Measurements from ENCODE around the gene SUN1. TPM values are rescaled to one million over a fixed set of nuclear protein-coding genes. Genes with fewer than 3 reads are reported as not detected.

Gene SUN1
- polyA plus RNA-seq, 1 of the 3 experiments (the other 2 are of a cell fraction), result 369 TPM

- Histone ChIP-seq H4K20me1 (ENCODE audit: insufficient read depth) (no peaks in the 10 kb centered on the region), H3K9me2 (no peaks in the 10 kb centered on the region), H3K9me3 (no peaks in the 10 kb centered on the region), H3K4me2 (no peak overlapping the region), H3K79me2 (ENCODE audit: insufficient read depth) (0 out of 2 replicates have a peak, but pooled peaks cover 5% of the 10 kb centered on the region), H3K27ac (ENCODE audit: low read depth in 2 of 2, low read length in 1 of 2) (no peak overlapping the region), H3K4me3 (ENCODE audit: low read depth in 2 of 2, low read length in 1 of 2) (no peak overlapping the region), H3K27me3 (ENCODE audit: insufficient read depth) (no peaks in the 10 kb centered on the region), H3F3A (replicated peaks; ENCODE audit: insufficient read depth) (peaks cover 30% of the 10 kb centered on the region), H3K4me1 (ENCODE audit: control insufficient read depth in 1 of 2, insufficient read depth in 2 of 2, low read depth in 1 of 2, low read length in 1 of 2) (peaks cover 0 to 27% of the 10 kb centered on the region in 2 experiments; a peak in 2 of 4 replicates), H3K36me3 (replicated peaks in 1 of 2; ENCODE audit: control insufficient read depth in 1 of 2, insufficient read depth in 2 of 2, low read length in 1 of 2) (peaks cover 50 to 68% of the 10 kb centered on the region in 2 experiments), H3K9ac (no peak overlapping the region), H2AFZ (ENCODE audit: low read depth) (no peak overlapping the region)
- POLR2A ChIA-PET, result no interaction called here
- DNase-seq, result no peak
- TF ChIP-seq, protein P1, sequence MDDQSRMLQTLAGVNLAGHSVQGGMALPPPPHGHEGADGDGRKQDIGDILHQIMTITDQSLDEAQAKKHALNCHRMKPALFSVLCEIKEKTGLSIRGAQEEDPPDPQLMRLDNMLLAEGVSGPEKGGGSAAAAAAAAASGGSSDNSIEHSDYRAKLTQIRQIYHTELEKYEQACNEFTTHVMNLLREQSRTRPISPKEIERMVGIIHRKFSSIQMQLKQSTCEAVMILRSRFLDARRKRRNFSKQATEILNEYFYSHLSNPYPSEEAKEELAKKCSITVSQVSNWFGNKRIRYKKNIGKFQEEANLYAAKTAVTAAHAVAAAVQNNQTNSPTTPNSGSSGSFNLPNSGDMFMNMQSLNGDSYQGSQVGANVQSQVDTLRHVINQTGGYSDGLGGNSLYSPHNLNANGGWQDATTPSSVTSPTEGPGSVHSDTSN (IDR thresholded peaks at IDR 0.05), result no peak
- TF ChIP-seq SMC3 (IDR thresholded peaks at IDR 0.05; ENCODE audit: low read depth, low read length) (no peak), GATA2 (CRISPR knock-in tag; IDR thresholded peaks at IDR 0.05) (no peak), FOXM1 (IDR thresholded peaks at IDR 0.05; ENCODE audit: low read depth) (no peak), YY1 (IDR thresholded peaks at IDR 0.05; ENCODE audit: low read depth) (no peak), MXI1 (IDR thresholded peaks at IDR 0.05; ENCODE audit: low read depth, low read length) (no peak), GABPA (IDR thresholded peaks at IDR 0.05; ENCODE audit: low read depth) (no peak), MAX (IDR thresholded peaks at IDR 0.05; ENCODE audit: low read depth) (no peak), ELF1 (IDR thresholded peaks at IDR 0.05) (no peak), CTCF (IDR thresholded peaks at IDR 0.05) (no peak), RFX5 (IDR thresholded peaks at IDR 0.05; ENCODE audit: low read length) (no peak)
- TF ChIP-seq, protein P2, sequence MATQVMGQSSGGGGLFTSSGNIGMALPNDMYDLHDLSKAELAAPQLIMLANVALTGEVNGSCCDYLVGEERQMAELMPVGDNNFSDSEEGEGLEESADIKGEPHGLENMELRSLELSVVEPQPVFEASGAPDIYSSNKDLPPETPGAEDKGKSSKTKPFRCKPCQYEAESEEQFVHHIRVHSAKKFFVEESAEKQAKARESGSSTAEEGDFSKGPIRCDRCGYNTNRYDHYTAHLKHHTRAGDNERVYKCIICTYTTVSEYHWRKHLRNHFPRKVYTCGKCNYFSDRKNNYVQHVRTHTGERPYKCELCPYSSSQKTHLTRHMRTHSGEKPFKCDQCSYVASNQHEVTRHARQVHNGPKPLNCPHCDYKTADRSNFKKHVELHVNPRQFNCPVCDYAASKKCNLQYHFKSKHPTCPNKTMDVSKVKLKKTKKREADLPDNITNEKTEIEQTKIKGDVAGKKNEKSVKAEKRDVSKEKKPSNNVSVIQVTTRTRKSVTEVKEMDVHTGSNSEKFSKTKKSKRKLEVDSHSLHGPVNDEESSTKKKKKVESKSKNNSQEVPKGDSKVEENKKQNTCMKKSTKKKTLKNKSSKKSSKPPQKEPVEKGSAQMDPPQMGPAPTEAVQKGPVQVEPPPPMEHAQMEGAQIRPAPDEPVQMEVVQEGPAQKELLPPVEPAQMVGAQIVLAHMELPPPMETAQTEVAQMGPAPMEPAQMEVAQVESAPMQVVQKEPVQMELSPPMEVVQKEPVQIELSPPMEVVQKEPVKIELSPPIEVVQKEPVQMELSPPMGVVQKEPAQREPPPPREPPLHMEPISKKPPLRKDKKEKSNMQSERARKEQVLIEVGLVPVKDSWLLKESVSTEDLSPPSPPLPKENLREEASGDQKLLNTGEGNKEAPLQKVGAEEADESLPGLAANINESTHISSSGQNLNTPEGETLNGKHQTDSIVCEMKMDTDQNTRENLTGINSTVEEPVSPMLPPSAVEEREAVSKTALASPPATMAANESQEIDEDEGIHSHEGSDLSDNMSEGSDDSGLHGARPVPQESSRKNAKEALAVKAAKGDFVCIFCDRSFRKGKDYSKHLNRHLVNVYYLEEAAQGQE (IDR thresholded peaks at IDR 0.05; ENCODE audit: low read depth, low read length), result no peak
- TF ChIP-seq, protein P3, sequence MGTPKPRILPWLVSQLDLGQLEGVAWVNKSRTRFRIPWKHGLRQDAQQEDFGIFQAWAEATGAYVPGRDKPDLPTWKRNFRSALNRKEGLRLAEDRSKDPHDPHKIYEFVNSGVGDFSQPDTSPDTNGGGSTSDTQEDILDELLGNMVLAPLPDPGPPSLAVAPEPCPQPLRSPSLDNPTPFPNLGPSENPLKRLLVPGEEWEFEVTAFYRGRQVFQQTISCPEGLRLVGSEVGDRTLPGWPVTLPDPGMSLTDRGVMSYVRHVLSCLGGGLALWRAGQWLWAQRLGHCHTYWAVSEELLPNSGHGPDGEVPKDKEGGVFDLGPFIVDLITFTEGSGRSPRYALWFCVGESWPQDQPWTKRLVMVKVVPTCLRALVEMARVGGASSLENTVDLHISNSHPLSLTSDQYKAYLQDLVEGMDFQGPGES (IDR thresholded peaks at IDR 0.05; ENCODE audit: low read depth, low read length), result no peak
- WGBS (ENCODE audit: low lambda C conversion rate), result 94% methylated on average over 14 of the region's 14 CpGs
- CTCF ChIA-PET, result interaction anchor here (1.2 to 3.7 kb wide), 2 partner anchors 33 to 47 kb away, joined by 3 to 11 read pairs; no protein-coding TSS in a partner anchor
These were observed 37.1 kb downstream of the SUN1 start for GRCh38 chr7:869348-869747.
